Keratinocyte (primary cell): Measurements from ENCODE around the gene FOXK2. TPM values are rescaled to one million over a fixed set of nuclear protein-coding genes. Genes with fewer than 3 reads are reported as not detected.

Experiments
- DNase-seq: peaks from one replicate; pipeline ENCODE4 v3.0.0-alpha.2; 2011; ENCODE audit warnings: low read depth, missing footprints, low spot score
- FAIRE-seq: peaks from 2 replicates; lab custom pipeline; 2011; peaks lifted over from hg19 to GRCh38; lab: Jason Lieb, UNC
- H2AFZ ChIP-seq: 2 replicates; pipeline ENCODE4 v1.6.0; 2012; ENCODE audit warnings: low read length, control low read depth, inconsistent platforms; ENCODE audit not compliant: control insufficient read depth
- H3K27ac ChIP-seq: 2 replicates; pipeline ENCODE4 v1.5.1; 2011; ENCODE audit warnings: low read length; ENCODE audit not compliant: control insufficient read depth, insufficient read depth
- H3K27me3 ChIP-seq: 3 replicates; pipeline ENCODE4 v1.6.0; 2011; ENCODE audit warnings: low read length; ENCODE audit not compliant: control insufficient read depth, insufficient read depth; ENCODE audit errors: extremely low read depth
- H3K36me3 ChIP-seq, 2 experiments: 2 replicates in 1 of 2; 3 replicates in 1 of 2; pipeline ENCODE4 v1.5.1; 2011; ENCODE audit warnings: low read length in 2 of 2, mild to moderate bottlenecking in 1 of 2; ENCODE audit not compliant: control insufficient read depth in 2 of 2, insufficient read depth in 2 of 2; ENCODE audit errors: extremely low read depth in 1 of 2
- H3K4me1 ChIP-seq: 3 replicates; pipeline ENCODE4 v1.5.1; 2011; ENCODE audit warnings: low read length; ENCODE audit not compliant: control insufficient read depth, insufficient read depth; ENCODE audit errors: extremely low read depth
- H3K4me2 ChIP-seq: 3 replicates; pipeline ENCODE4 v1.6.0; 2011; ENCODE audit warnings: low read depth, low read length; ENCODE audit not compliant: control insufficient read depth, insufficient read depth; ENCODE audit errors: extremely low read depth
- H3K4me3 ChIP-seq, 3 experiments: fragments of 200-600 bp in 1 of 3; sonication (generic) in 1 of 3; 2 replicates in 2 of 3; 3 replicates in 1 of 3; pipeline ENCODE4 v1.5.1; 2011 to 2016; ENCODE audit warnings: low read length in 3 of 3, mild to moderate bottlenecking in 3 of 3, control low read depth in 2 of 3, inconsistent platforms in 1 of 3, low read depth in 1 of 3, mixed read lengths in 1 of 3, mixed run types in 1 of 3, moderate library complexity in 1 of 3; ENCODE audit not compliant: control insufficient read depth in 2 of 3, insufficient read depth in 2 of 3; ENCODE audit errors: extremely low read depth in 1 of 3
- H3K79me2 ChIP-seq: 2 replicates; pipeline ENCODE4 v1.6.0; 2012; ENCODE audit warnings: low read length; ENCODE audit not compliant: control insufficient read depth, insufficient read depth
- H3K9ac ChIP-seq: 3 replicates; pipeline ENCODE4 v1.6.0; 2011; ENCODE audit warnings: low read length; ENCODE audit not compliant: control insufficient read depth, insufficient read depth; ENCODE audit errors: extremely low read depth
- H3K9me1 ChIP-seq: 3 replicates; pipeline ENCODE4 v1.6.0; 2011; ENCODE audit warnings: low read length; ENCODE audit not compliant: control insufficient read depth, insufficient read depth; ENCODE audit errors: extremely low read depth
- H3K9me3 ChIP-seq: 2 replicates; pipeline ENCODE4 v1.5.1; 2012; ENCODE audit warnings: low read depth, low read length; ENCODE audit not compliant: control insufficient read depth
- H4K20me1 ChIP-seq: 3 replicates; pipeline ENCODE4 v1.6.0; 2011; ENCODE audit warnings: low read length; ENCODE audit not compliant: control insufficient read depth, insufficient read depth; ENCODE audit errors: extremely low read depth
- EZH2 ChIP-seq: IDR thresholded peaks from one replicate; pipeline ENCODE4 v1.6.1; 2012; ENCODE audit warnings: inconsistent platforms, mild to moderate bottlenecking, low read length, moderate library complexity
- dilution Hi-C: fragments of 300-500 bp; cut with MboI; formaldehyde crosslinking; loops from one replicate; pipeline ENCODE4 v1.7.0; 2020; ENCODE audit warnings: low sequenced_read_pairs; ENCODE audit not compliant: extremely low pct_ligation_motif_present
- polyA plus RNA-seq, 5 experiments: library from polyadenylated mRNA; depleted of rRNA in 3 of 5; stranded (reverse) in 3 of 5; stranded (forward) in 1 of 5; unstranded in 1 of 5; fragments of >200 nt; gene quantifications; 1 replicate in 1 of 5; 2 replicates in 3 of 5; 3 replicates in 1 of 5; pipeline versions ENCODE4 v1.2.1 to v1.2.3, GENCODE V29; 2011 to 2012; ENCODE audit warnings: missing spikeins in 2 of 5, low read depth in 1 of 5, low replicate concordance in 1 of 5
- TF ChIP-seq, protein P1 (sequence below), 3 experiments: IDR thresholded peaks in 1 of 3; conservative IDR thresholded peaks in 1 of 3; optimal IDR thresholded peaks in 1 of 3; 2 replicates in 2 of 3; 3 replicates in 1 of 3; pipeline versions ENCODE3 to v1.5.1; 2011; ENCODE audit warnings: low read length in 3 of 3, mild to moderate bottlenecking in 3 of 3, moderate library complexity in 2 of 3, control low read depth in 1 of 3, inconsistent platforms in 1 of 3; ENCODE audit not compliant: insufficient read depth in 2 of 3; ENCODE audit errors: extremely low read depth in 1 of 3

FOXK2 gene
- polyA plus RNA-seq, 1 donor (not counting 4 experiments of a cell fraction or from before 2014, with no cell fraction given), result 43.9 TPM

DNA sequence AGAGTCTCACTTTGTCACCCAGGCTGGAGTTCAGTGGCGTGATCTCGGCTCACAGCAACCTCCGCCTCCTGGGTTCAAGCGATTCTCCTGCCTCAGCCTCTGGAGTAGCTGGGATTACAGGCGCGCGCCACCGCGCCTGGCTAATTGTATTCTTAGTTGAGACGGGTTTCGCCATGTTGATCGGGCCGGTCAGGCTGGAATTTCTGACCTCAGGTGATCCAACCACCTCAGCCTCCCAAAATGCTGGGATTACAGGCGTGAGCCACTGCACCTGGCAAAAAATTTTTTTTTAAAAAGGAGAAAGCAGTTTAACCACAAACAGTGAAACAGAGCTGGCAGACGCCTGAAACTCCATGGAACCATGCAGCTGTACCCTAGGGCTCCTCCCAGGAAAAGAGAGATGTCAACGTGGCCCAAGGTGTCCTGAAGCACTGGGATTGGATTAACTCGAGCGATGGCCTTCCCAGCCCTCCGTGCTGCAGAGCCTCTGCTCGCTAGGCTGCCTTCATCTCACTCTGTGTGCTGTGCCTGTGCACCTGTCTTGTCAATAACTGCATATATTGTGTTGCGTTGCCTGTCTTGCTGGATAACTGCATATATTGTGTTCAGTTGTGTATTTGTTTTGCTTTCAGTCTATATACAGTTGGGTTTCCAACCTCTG is 29.6 kb upstream of the FOXK2 start:
- TF ChIP-seq, protein P1, sequence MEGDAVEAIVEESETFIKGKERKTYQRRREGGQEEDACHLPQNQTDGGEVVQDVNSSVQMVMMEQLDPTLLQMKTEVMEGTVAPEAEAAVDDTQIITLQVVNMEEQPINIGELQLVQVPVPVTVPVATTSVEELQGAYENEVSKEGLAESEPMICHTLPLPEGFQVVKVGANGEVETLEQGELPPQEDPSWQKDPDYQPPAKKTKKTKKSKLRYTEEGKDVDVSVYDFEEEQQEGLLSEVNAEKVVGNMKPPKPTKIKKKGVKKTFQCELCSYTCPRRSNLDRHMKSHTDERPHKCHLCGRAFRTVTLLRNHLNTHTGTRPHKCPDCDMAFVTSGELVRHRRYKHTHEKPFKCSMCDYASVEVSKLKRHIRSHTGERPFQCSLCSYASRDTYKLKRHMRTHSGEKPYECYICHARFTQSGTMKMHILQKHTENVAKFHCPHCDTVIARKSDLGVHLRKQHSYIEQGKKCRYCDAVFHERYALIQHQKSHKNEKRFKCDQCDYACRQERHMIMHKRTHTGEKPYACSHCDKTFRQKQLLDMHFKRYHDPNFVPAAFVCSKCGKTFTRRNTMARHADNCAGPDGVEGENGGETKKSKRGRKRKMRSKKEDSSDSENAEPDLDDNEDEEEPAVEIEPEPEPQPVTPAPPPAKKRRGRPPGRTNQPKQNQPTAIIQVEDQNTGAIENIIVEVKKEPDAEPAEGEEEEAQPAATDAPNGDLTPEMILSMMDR (optimal IDR thresholded peaks at IDR 0.05 in 1 of 3, IDR thresholded peaks at IDR 0.05 in 1 of 3, conservative IDR thresholded peaks at IDR 0.05 in 1 of 3; ENCODE audit: extremely low read depth in 1 of 3, insufficient read depth in 2 of 3, low read length in 3 of 3), result no peak
- no peak for TF ChIP-seq EZH2
- Histone ChIP-seq H3K4me1 (peaks cover 27% of the 10 kb centered on the region), H2AFZ (no peak overlapping the region), H4K20me1 (no peaks in the 10 kb centered on the region), H3K36me3 (peaks cover 0 to 5% of the 10 kb centered on the region in 2 experiments), H3K4me3 (no peak overlapping the region), H3K79me2 (no peaks in the 10 kb centered on the region), H3K27me3 (no peaks in the 10 kb centered on the region), H3K27ac (no peak overlapping the region), H3K9ac (no peak overlapping the region), H3K9me1 (no peaks in the 10 kb centered on the region), H3K9me3 (no peaks in the 10 kb centered on the region), H3K4me2 (no peak overlapping the region)
- FAIRE-seq (no peak), DNase-seq (no peak)
- dilution Hi-C loops, result no loop called here

DNA sequence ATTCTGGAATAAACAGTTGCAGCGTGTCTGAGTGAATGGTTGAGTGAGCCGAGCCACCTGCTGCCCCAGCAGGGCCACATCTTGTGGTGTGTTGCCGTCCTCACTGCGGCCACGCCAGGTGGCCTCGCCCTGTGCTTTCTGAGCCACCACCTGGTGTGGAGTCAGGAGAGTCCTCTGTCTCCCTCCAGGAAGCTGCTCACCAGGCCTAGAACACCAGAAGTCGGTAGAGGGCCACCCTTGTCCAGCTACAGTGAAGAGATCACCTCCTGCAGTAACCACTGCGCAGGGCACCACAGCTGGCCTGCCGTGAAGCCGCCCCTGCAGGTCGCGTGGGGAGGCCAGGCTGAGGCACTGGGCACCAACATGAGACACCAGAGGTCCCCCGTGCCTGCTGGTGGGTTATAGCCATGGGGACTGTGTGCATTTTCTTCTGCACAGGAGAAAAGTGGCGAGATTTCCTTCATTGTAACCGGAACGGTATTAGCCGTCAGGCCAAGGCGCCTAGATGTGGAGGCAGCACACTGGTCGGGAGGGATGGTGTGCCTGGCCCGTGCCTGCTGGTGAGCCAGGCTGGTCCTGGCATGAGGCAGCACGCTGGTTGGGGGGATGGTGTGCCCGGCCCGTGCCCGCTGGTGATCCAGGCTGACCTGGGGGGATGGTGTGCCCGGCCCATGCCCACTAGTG is 28.9 kb upstream of the FOXK2 start:
- H3K79me2 ChIP-seq, result no peaks in the 10 kb centered on the region
- H3K9me3 ChIP-seq, result no peaks in the 10 kb centered on the region
- no peaks in the 10 kb centered on the region for H4K20me1 ChIP-seq
- H3K36me3 ChIP-seq, result peaks cover 0 to 2% of the 10 kb centered on the region in 2 experiments
- FAIRE-seq (no peak), DNase-seq (no peak)
- TF ChIP-seq, protein P1 (optimal IDR thresholded peaks at IDR 0.05 in 1 of 3, IDR thresholded peaks at IDR 0.05 in 1 of 3, conservative IDR thresholded peaks at IDR 0.05 in 1 of 3; ENCODE audit: extremely low read depth in 1 of 3, insufficient read depth in 2 of 3, low read length in 3 of 3), result no peak
- TF ChIP-seq EZH2, result no peak
- H3K9me1 ChIP-seq, result no peaks in the 10 kb centered on the region
- H3K4me2 ChIP-seq, result no peak overlapping the region
- peaks cover 31% of the 10 kb centered on the region for H3K4me1 ChIP-seq
- H3K9ac ChIP-seq, result no peak overlapping the region
- no peak overlapping the region for H3K27ac ChIP-seq
- no peak overlapping the region for H3K4me3 ChIP-seq
- H2AFZ ChIP-seq, result no peak overlapping the region
- dilution Hi-C loops, result no loop called here
- no peaks in the 10 kb centered on the region for H3K27me3 ChIP-seq
